Measurements from ENCODE around the gene USF3. TPM values are rescaled to one million over a fixed set of nuclear protein-coding genes. Genes with fewer than 3 reads are reported as not detected.

Gene USF3
- total RNA-seq, 2 donors from 2014 or later = 15.5 to 17.6 TPM

GRCh38 chr3:113741086-113741485 is 44.6 kb upstream of the USF3 start:
- no peaks in the 10 kb centered on the region for H3K9me3 ChIP-seq (ENCODE audit: control insufficient read depth, low read length)

GRCh38 chr3:113736548-113737089 is 40.2 kb upstream of the USF3 start:
- peak; percentile 55 for DNase-seq

More at GRCh38 chr3:113741086-113741485, 44.6 kb upstream of the USF3 start:
- TF ChIP-seq CTCF (conservative IDR thresholded peaks at IDR 0.05) = no peak
- H3K4me3 ChIP-seq (ENCODE audit: low read length) = no peak overlapping the region
- no peak for DNase-seq
- Mint-ChIP-seq H3K4me1 (peaks cover 31% of the 10 kb centered on the region), H3K27ac (no peak overlapping the region), H3K36me3 (ENCODE audit: low read depth) (no peaks in the 10 kb centered on the region), H3K4me3 (no peak overlapping the region), H3K9me3 (no peaks in the 10 kb centered on the region), H3K27me3 (ENCODE audit: insufficient read depth) (no peaks in the 10 kb centered on the region)
- WGBS, 2 experiments (ENCODE audit: insufficient coverage in 1 of 2, insufficient read length in 1 of 2) = 90 to 100% methylated on average over 1 to 5 of the region's 5 CpGs
- H3K27ac ChIP-seq (ENCODE audit: low read depth, low read length) = no peak overlapping the region
- no peak overlapping the region for H3K9ac ChIP-seq (ENCODE audit: extremely low read depth, low read length, poor library complexity, severe bottlenecking)
- no peaks in the 10 kb centered on the region for H3K36me3 ChIP-seq (ENCODE audit: control insufficient read depth, insufficient read depth, low read length)
- peaks cover 6% of the 10 kb centered on the region for H3K4me1 ChIP-seq (ENCODE audit: control insufficient read depth, insufficient read depth, low read length)
- H3K27me3 ChIP-seq (ENCODE audit: control insufficient read depth, insufficient read depth, low read length, poor library complexity, severe bottlenecking) = no peaks in the 10 kb centered on the region

DNA sequence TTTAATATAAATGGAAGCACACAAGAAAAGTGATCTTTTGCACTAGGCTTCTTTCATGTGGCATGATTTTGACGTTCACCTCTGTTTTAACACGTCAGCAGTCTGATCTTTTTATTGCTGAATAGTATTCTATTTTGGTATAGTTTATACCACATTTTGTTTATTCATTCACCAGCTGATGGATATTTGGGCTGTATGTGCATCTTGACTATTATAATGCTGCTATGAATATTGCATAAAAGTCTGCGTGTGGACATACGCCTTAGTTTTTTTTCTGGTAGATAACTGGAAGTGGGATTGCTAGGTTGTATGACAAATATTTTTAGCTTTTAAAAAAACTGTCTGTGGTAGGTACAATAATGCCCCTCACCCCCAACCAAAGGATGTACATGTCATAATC is 35.3 kb upstream of the USF3 start:
- Histone ChIP-seq H3K9me3 (ENCODE audit: control insufficient read depth, low read length) (no peaks in the 10 kb centered on the region), H3K4me3 (ENCODE audit: low read length) (no peak overlapping the region), H3K36me3 (ENCODE audit: control insufficient read depth, insufficient read depth, low read length) (peaks cover 20% of the 10 kb centered on the region), H3K4me1 (ENCODE audit: control insufficient read depth, insufficient read depth, low read length) (no peaks in the 10 kb centered on the region), H3K27ac (ENCODE audit: low read depth, low read length) (no peak overlapping the region), H3K9ac (ENCODE audit: extremely low read depth, low read length, poor library complexity, severe bottlenecking) (no peak overlapping the region), H3K27me3 (ENCODE audit: control insufficient read depth, insufficient read depth, low read length, poor library complexity, severe bottlenecking) (no peaks in the 10 kb centered on the region)
- no peak for TF ChIP-seq CTCF (conservative IDR thresholded peaks at IDR 0.05)
- Mint-ChIP-seq H3K9me3 (no peaks in the 10 kb centered on the region), H3K27ac (no peak overlapping the region), H3K36me3 (ENCODE audit: low read depth) (peaks cover 22% of the 10 kb centered on the region), H3K4me1 (peaks cover 9% of the 10 kb centered on the region), H3K4me3 (no peak overlapping the region), H3K27me3 (ENCODE audit: insufficient read depth) (no peaks in the 10 kb centered on the region)
- WGBS, 2 experiments (ENCODE audit: insufficient coverage in 1 of 2, insufficient read length in 1 of 2) = 95 to 100% methylated on average over 1 to 4 of the region's 4 CpGs
- no peak for DNase-seq

More at GRCh38 chr3:113736548-113737089, 40.2 kb upstream of the USF3 start:
- Histone ChIP-seq H3K9ac (ENCODE audit: extremely low read depth, low read length, poor library complexity, severe bottlenecking) (no peak overlapping the region), H3K27ac (ENCODE audit: low read depth, low read length) (no peak overlapping the region), H3K4me1 (ENCODE audit: control insufficient read depth, insufficient read depth, low read length) (no peaks in the 10 kb centered on the region), H3K4me3 (ENCODE audit: low read length) (no peak overlapping the region), H3K27me3 (ENCODE audit: control insufficient read depth, insufficient read depth, low read length, poor library complexity, severe bottlenecking) (no peaks in the 10 kb centered on the region), H3K36me3 (ENCODE audit: control insufficient read depth, insufficient read depth, low read length) (no peaks in the 10 kb centered on the region), H3K9me3 (ENCODE audit: control insufficient read depth, low read length) (no peaks in the 10 kb centered on the region)
- peaks cover 7% of the 10 kb centered on the region for H3K36me3 Mint-ChIP-seq (ENCODE audit: low read depth)
- H3K9me3 Mint-ChIP-seq = no peaks in the 10 kb centered on the region
- peak overlapping the region; percentile 38 for H3K27ac Mint-ChIP-seq
- no peak overlapping the region for H3K4me3 Mint-ChIP-seq
- peaks cover 19% of the 10 kb centered on the region for H3K4me1 Mint-ChIP-seq
- WGBS, 2 experiments (ENCODE audit: insufficient coverage in 1 of 2, insufficient read length in 1 of 2) = 78 to 100% methylated on average over 2 to 3 of the region's 3 CpGs
- peak; percentile 72 for TF ChIP-seq CTCF (conservative IDR thresholded peaks at IDR 0.05)
- H3K27me3 Mint-ChIP-seq (ENCODE audit: insufficient read depth) = no peaks in the 10 kb centered on the region

Measured in endodermal cell (in vitro differentiated cells).